OCI-LY7 (cell line): ENCODE measurements around the gene BBC3. TPM values are rescaled to one million over a fixed set of nuclear protein-coding genes. Genes with fewer than 3 reads are reported as not detected.
A peak's percentile ranks its signal among the peaks of the same experiment; 100 is the strongest.

Experiments
- BruUV-seq: library from RNA; stranded (reverse); fragments of 400-500 nt; replicated peaks from 2 replicates; lab custom pipeline; 2021; lab: Mats Ljungman, UMichigan
- CTCF ChIA-PET: fragments of 300-600 bp; sonication (Branson Sonifier 250); formaldehyde crosslinking; loops from one replicate; lab custom pipeline; 2022; ENCODE audit warnings: antibody characterized with exemption; ENCODE audit not compliant: unreplicated experiment; lab: Charles Lee
- POLR2A ChIA-PET: fragments of 300-600 bp; sonication (Branson Sonifier 250); formaldehyde crosslinking; loops from one replicate; lab custom pipeline; 2022; ENCODE audit warnings: antibody characterized with exemption; lab: Charles Lee
- DNase-seq: peaks from one replicate; pipeline ENCODE4 v3.0.0-alpha.2; 2015; ENCODE audit warnings: low spot score
- H2AFZ ChIP-seq: fragments of 200-600 bp; sonication (generic), shearing (Covaris generic); 2 replicates; pipeline ENCODE4 v1.6.1; 2014; ENCODE audit warnings: mild to moderate bottlenecking, antibody characterized with exemption, low read length, moderate library complexity
- H3K27ac ChIP-seq: fragments of 200-600 bp; sonication (generic); 2 replicates; pipeline ENCODE4 v1.5.1; 2014; ENCODE audit warnings: mixed run types, low read depth, mild to moderate bottlenecking, moderate library complexity, low read length, inconsistent platforms; ENCODE audit not compliant: poor library complexity, severe bottlenecking
- H3K36me3 ChIP-seq: fragments of 200-600 bp; sonication (generic); 2 replicates; pipeline ENCODE4 v1.6.1; 2014; ENCODE audit warnings: mild to moderate bottlenecking, antibody characterized with exemption, low read length, moderate library complexity, mixed read lengths; ENCODE audit not compliant: insufficient read depth
- H3K4me1 ChIP-seq: fragments of 200-600 bp; sonication (generic); 2 replicates; pipeline ENCODE4 v1.5.1; 2014; ENCODE audit warnings: mild to moderate bottlenecking, low read length; ENCODE audit not compliant: insufficient read depth, poor library complexity, severe bottlenecking
- H3K4me2 ChIP-seq: fragments of 200-600 bp; sonication (generic); 2 replicates; pipeline ENCODE4 v1.6.1; 2014; ENCODE audit warnings: mild to moderate bottlenecking, low read length
- H3K4me3 ChIP-seq: fragments of 200-600 bp; sonication (generic); 2 replicates; pipeline ENCODE4 v1.5.1; 2014; ENCODE audit warnings: mild to moderate bottlenecking, low read depth, low read length; ENCODE audit not compliant: poor library complexity, severe bottlenecking
- H3K79me2 ChIP-seq: fragments of 200-600 bp; sonication (generic); 2 replicates; pipeline ENCODE4 v1.6.1; 2016; ENCODE audit warnings: low read depth, mild to moderate bottlenecking, low read length, moderate library complexity, mixed read lengths; ENCODE audit not compliant: insufficient read depth
- H3K9me2 ChIP-seq: fragments of 200-600 bp; sonication (generic); 2 replicates; pipeline ENCODE4 v1.6.1; 2016; ENCODE audit warnings: mild to moderate bottlenecking, low read length, mixed read lengths; ENCODE audit not compliant: insufficient read depth
- H3K9me3 ChIP-seq: fragments of 200-600 bp; sonication (generic); 2 replicates; pipeline ENCODE4 v1.6.1; 2014; ENCODE audit warnings: mild to moderate bottlenecking, mixed run types, low read length, mixed read lengths
- H4K20me1 ChIP-seq: fragments of 200-600 bp; sonication (generic); 2 replicates; pipeline ENCODE4 v1.6.1; 2014; ENCODE audit warnings: mild to moderate bottlenecking, antibody characterized with exemption, low read length, moderate library complexity, mixed read lengths; ENCODE audit not compliant: insufficient read depth
- CTCF ChIP-seq: fragments of 200-600 bp; sonication (generic); conservative IDR thresholded peaks from 2 replicates; pipeline ENCODE4 v1.5.1; 2014; ENCODE audit warnings: mild to moderate bottlenecking, antibody characterized with exemption, low read length, moderate library complexity, mixed read lengths
- EZH2phosphoT487 ChIP-seq: fragments of 200-600 bp; sonication (generic); IDR thresholded peaks from 2 replicates; pipeline ENCODE4 v1.6.1; 2018; ENCODE audit warnings: low read depth, borderline replicate concordance, mild to moderate bottlenecking, mixed run types, antibody characterized with exemption, low read length, moderate library complexity, mixed read lengths
- intact Hi-C: fragments of 100-400 bp; cut with micrococcal nuclease; formaldehyde crosslinking; loops from one replicate; pipeline ENCODE4 v1.10.0; 2022; ENCODE audit not compliant: unreplicated experiment
- total RNA-seq, 2 experiments: library from RNA; depleted of rRNA in 1 of 2; stranded (reverse); fragments of >200 nt in 1 of 2; shearing (Covaris generic) in 1 of 2; gene quantifications; 2 replicates each; pipeline ENCODE4 v1.2.3, GENCODE V29; 2014 to 2022

BBC3 gene
- total RNA-seq, 2 experiments from 2014 or later, result 8.9 to 10.5 TPM

- no peak for TF ChIP-seq CTCF
- TF ChIP-seq EZH2phosphoT487, result no peak
- POLR2A ChIA-PET, result interaction anchor here (1.0 kb wide), 1 partner anchor 14 kb away, joined by 3 read pairs; no protein-coding TSS in a partner anchor
- Histone ChIP-seq H3K4me3 (peak overlapping the region; percentile 90), H3K27ac (peak overlapping the region; percentile 97), H3K79me2 (no peaks in the 10 kb centered on the region), H4K20me1 (no peaks in the 10 kb centered on the region), H3K36me3 (peaks cover 6% of the 10 kb centered on the region; the same call in 1 of the 2 replicates), H2AFZ (peak overlapping the region; percentile 59; the same call in 1 of the 2 replicates), H3K4me1 (peaks cover 60% of the 10 kb centered on the region), H3K4me2 (peak overlapping the region; percentile 99), H3K9me3 (no peaks in the 10 kb centered on the region), H3K9me2 (no peaks in the 10 kb centered on the region)
- intact Hi-C loops, result no loop called here
- CTCF ChIA-PET, result interaction anchor here (1.1 to 1.2 kb wide), 2 partner anchors 19 to 20 kb away, joined by 3 read pairs; no protein-coding TSS in a partner anchor
- DNase-seq, result peak; percentile 61
- no TSS peak for BruUV-seq
Measured at GRCh38 chr19:47229676-47230053, 1.3 kb downstream of the BBC3 start.

- CTCF ChIA-PET, result interaction anchor here (1.1 to 1.2 kb wide), 2 partner anchors 18 to 20 kb away, joined by 3 read pairs; no protein-coding TSS in a partner anchor
- no TSS peak for BruUV-seq
- Histone ChIP-seq H4K20me1 (no peaks in the 10 kb centered on the region), H3K79me2 (no peaks in the 10 kb centered on the region), H3K4me2 (peak overlapping the region; percentile 99), H3K36me3 (peaks cover 6% of the 10 kb centered on the region; the same call in 1 of the 2 replicates), H3K4me1 (peaks cover 60% of the 10 kb centered on the region), H3K4me3 (peak overlapping the region; percentile 90), H3K9me3 (no peaks in the 10 kb centered on the region), H2AFZ (no peak overlapping the region; the same call in 1 of the 2 replicates), H3K9me2 (no peaks in the 10 kb centered on the region), H3K27ac (peak overlapping the region; percentile 97)
- TF ChIP-seq EZH2phosphoT487, result no peak
- no peak for TF ChIP-seq CTCF
- intact Hi-C loops, result no loop called here
- DNase-seq, result peak; percentile 42
- POLR2A ChIA-PET, result interaction anchor here (1.0 kb wide), 1 partner anchor 13 kb away, joined by 3 read pairs; no protein-coding TSS in a partner anchor
Measured at GRCh38 chr19:47228937-47229675, 1.9 kb downstream of the BBC3 start.
